Vagina (tissue), 2 donors: ENCODE data around the gene ACOT9. TPM values are rescaled to one million over a fixed set of nuclear protein-coding genes. Genes with fewer than 3 reads are reported as not detected.
A peak's percentile ranks its signal among the peaks of the same experiment; 100 is the strongest.

Experiments used
- DNase-seq, 2 donors: peaks; one replicate each; pipeline ENCODE4 v3.0.0-alpha.2; 2017; ENCODE audit errors: extremely low spot score in 2 of 2
- H3K27ac ChIP-seq: fragments of 200-600 bp; sonication (generic); one replicate; pipeline ENCODE4 v1.5.1; 2019
- H3K27me3 ChIP-seq: fragments of 200-600 bp; sonication (generic); one replicate; pipeline ENCODE4 v1.5.1; 2019
- H3K36me3 ChIP-seq, 2 donors: fragments of 200-600 bp; sonication (generic); one replicate each; pipeline ENCODE4 v1.5.1; 2017 to 2019
- H3K4me1 ChIP-seq: fragments of 200-600 bp; sonication (generic); one replicate; pipeline ENCODE4 v1.5.1; 2019
- H3K4me3 ChIP-seq, 2 donors: fragments of 200-600 bp; sonication (generic); 1 replicate in 1 of 2; 2 replicates in 1 of 2; pipeline ENCODE4 v1.5.1; 2016 to 2019
- H3K9me3 ChIP-seq: fragments of 200-600 bp; sonication (generic); one replicate; pipeline ENCODE4 v1.5.1; 2019
- POLR2A ChIP-seq, 2 donors: fragments of 450-650 bp; IDR thresholded peaks; one replicate each; pipeline ENCODE4 v1.6.1; 2017; ENCODE audit warnings: antibody characterized with exemption in 2 of 2, mild to moderate bottlenecking in 2 of 2, moderate library complexity in 2 of 2
- POLR2AphosphoS5 ChIP-seq, 2 donors: sonication (generic); formaldehyde crosslinking; IDR thresholded peaks; one replicate each; pipeline ENCODE4 v1.9.0; 2017; ENCODE audit warnings: antibody characterized with exemption in 2 of 2, mild to moderate bottlenecking in 2 of 2, low read depth in 1 of 2; ENCODE audit not compliant: insufficient read depth in 1 of 2
- intact Hi-C: fragments of 100-400 bp; cut with DNase I; formaldehyde crosslinking; loops from one replicate; pipeline ENCODE4 v1.15.1; 2023
- total RNA-seq: library from RNA; depleted of rRNA; stranded (reverse); fragments of >200 nt; gene quantifications from one replicate; pipeline ENCODE4 v1.2.3, GENCODE V29; 2016
- TF ChIP-seq, protein P1 (sequence below), 3 experiments: fragments of 450-650 bp in 2 of 3; fragments of 200-600 bp in 1 of 3; sonication (generic) in 1 of 3; IDR thresholded peaks; one replicate each; pipeline ENCODE4 v1.5.1; 2017 to 2019; ENCODE audit warnings: antibody characterized with exemption in 3 of 3, mild to moderate bottlenecking in 2 of 3, moderate library complexity in 2 of 3

ACOT9 gene
- total RNA-seq, 1 donor from 2014 or later = 39.0 TPM

DNA sequence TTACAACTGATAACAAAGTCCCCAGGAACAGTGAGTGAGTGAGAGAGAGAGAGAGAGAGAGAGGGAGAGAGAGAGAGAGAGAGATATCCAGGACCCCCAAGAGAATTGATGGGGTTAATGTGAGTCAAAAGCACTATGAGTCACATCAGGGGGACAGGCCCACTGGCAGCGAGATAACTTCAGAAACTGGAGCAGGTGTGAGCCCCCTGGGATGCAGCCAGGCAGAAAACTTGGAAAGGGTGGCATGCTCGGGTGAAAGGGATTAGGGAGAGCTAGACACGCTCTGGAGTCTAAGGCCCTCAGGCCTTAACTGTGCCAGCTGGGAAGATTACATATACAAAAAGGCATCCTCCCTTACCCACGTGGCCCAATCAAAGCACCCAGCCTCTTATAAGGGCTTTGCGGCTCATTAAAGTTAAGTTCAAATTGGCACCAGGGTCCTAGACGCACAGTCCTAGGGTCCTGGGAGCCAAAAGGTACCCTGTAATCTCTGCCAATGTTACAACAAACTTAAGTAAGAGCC is 841 bp downstream of the ACOT9 start:
- DNase-seq = no peak

DNA sequence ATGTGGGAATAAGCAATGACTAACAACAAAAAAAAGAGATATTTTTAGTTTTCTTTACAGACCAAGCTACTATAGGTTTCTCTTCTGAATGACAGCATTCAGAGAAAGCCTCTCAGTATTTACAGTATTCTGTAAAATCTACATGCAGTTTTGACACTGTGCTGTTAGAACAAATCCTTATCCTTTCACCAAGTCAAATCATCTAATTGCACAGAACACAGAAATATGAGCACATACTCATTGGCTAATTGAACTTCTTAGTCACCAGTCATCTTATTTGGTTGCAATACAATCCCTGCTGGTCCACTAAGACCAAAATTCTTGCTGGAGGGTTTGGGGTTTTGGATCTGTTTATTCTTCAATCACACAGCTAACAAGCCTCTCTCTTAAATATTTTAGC is 5.7 kb downstream of the ACOT9 start:
- intact Hi-C loops = no loop called here
- Histone ChIP-seq H3K4me3 (no peak overlapping the region), H3K36me3 (no peaks in the 10 kb centered on the region), H3K4me1 (peaks cover 6% of the 10 kb centered on the region), H3K9me3 (no peaks in the 10 kb centered on the region), H3K27ac (no peak overlapping the region), H3K27me3 (no peaks in the 10 kb centered on the region)
- DNase-seq = no peak
- TF ChIP-seq POLR2A (IDR thresholded peaks at IDR 0.05) = no peak
- TF ChIP-seq, protein P1, sequence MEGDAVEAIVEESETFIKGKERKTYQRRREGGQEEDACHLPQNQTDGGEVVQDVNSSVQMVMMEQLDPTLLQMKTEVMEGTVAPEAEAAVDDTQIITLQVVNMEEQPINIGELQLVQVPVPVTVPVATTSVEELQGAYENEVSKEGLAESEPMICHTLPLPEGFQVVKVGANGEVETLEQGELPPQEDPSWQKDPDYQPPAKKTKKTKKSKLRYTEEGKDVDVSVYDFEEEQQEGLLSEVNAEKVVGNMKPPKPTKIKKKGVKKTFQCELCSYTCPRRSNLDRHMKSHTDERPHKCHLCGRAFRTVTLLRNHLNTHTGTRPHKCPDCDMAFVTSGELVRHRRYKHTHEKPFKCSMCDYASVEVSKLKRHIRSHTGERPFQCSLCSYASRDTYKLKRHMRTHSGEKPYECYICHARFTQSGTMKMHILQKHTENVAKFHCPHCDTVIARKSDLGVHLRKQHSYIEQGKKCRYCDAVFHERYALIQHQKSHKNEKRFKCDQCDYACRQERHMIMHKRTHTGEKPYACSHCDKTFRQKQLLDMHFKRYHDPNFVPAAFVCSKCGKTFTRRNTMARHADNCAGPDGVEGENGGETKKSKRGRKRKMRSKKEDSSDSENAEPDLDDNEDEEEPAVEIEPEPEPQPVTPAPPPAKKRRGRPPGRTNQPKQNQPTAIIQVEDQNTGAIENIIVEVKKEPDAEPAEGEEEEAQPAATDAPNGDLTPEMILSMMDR (IDR thresholded peaks at IDR 0.05) = no peak
- TF ChIP-seq POLR2AphosphoS5 (IDR thresholded peaks at IDR 0.05; ENCODE audit: insufficient read depth in 1 of 2, low read depth in 1 of 2) = no peak

More for the DNA sequence above, 841 bp downstream of the ACOT9 start:
- H3K27me3 ChIP-seq = no peaks in the 10 kb centered on the region
- H3K36me3 ChIP-seq = no peaks in the 10 kb centered on the region
- peak overlapping the region; percentile 78 for H3K27ac ChIP-seq
- H3K4me3 ChIP-seq = peak overlapping the region; percentile 46 to 57
- intact Hi-C loops = no loop called here
- TF ChIP-seq POLR2AphosphoS5 (IDR thresholded peaks at IDR 0.05; ENCODE audit: insufficient read depth in 1 of 2, low read depth in 1 of 2) = peak in 1 of 2 donors; percentile 22
- TF ChIP-seq, protein P1 (IDR thresholded peaks at IDR 0.05) = no peak
- TF ChIP-seq POLR2A (IDR thresholded peaks at IDR 0.05) = no peak
- H3K4me1 ChIP-seq = peaks cover 6% of the 10 kb centered on the region
- H3K9me3 ChIP-seq = no peaks in the 10 kb centered on the region

DNA sequence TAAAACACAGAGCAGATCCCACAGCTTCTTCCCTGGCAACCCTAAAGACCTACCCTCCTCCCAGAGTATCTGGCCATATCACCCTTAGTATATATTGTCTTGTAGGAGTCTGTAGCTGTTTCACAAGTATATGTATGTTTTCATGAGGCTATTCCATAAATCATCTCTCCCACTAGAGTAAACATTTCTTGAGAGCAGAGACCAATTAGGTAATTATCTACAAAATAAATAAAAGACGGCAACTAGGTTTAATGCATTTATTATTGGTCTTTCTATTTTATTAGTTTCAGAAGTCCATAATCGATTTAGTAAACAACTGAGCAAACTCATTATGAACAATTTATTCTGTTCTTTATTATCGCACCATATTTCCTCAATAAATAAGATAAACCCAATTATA is 7.0 kb downstream of the ACOT9 start:
- intact Hi-C loops = no loop called here
- DNase-seq = no peak
- no peak for TF ChIP-seq POLR2AphosphoS5 (IDR thresholded peaks at IDR 0.05; ENCODE audit: insufficient read depth in 1 of 2, low read depth in 1 of 2)
- no peak overlapping the region for H3K27ac ChIP-seq
- no peaks in the 10 kb centered on the region for H3K9me3 ChIP-seq
- H3K36me3 ChIP-seq = peaks cover 0 to under 1% of the 10 kb centered on the region in 2 donors
- no peaks in the 10 kb centered on the region for H3K27me3 ChIP-seq
- H3K4me3 ChIP-seq = no peak overlapping the region
- no peaks in the 10 kb centered on the region for H3K4me1 ChIP-seq

DNA sequence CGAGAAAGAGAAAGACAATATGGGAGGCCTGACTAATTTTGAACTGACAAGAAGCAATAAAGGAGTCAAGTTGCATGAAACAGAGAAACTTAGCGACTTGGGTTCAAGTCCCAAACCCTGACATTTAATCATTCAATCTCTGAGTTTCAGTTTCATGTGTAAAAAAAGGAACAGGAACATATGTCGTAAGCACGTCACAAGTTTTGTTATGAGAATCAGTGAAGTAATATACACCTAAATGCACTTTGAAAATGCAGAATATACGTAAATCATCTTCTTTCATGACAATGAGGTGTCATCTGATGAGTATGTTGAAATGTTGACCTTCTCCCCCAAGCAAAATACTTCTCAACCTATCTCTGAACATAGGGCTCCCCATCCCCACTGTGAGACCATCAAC is 10.4 kb downstream of the ACOT9 start:
- TF ChIP-seq POLR2AphosphoS5 (IDR thresholded peaks at IDR 0.05; ENCODE audit: insufficient read depth in 1 of 2, low read depth in 1 of 2) = no peak
- TF ChIP-seq, protein P1 (IDR thresholded peaks at IDR 0.05) = no peak
- TF ChIP-seq POLR2A (IDR thresholded peaks at IDR 0.05) = no peak
- intact Hi-C loops = no loop called here
- H3K9me3 ChIP-seq = no peaks in the 10 kb centered on the region
- H3K27ac ChIP-seq = no peak overlapping the region
- H3K4me3 ChIP-seq = no peak overlapping the region
- peaks cover 0 to 8% of the 10 kb centered on the region in 2 donors for H3K36me3 ChIP-seq
- no peaks in the 10 kb centered on the region for H3K4me1 ChIP-seq
- no peaks in the 10 kb centered on the region for H3K27me3 ChIP-seq
- no peak for DNase-seq

DNA sequence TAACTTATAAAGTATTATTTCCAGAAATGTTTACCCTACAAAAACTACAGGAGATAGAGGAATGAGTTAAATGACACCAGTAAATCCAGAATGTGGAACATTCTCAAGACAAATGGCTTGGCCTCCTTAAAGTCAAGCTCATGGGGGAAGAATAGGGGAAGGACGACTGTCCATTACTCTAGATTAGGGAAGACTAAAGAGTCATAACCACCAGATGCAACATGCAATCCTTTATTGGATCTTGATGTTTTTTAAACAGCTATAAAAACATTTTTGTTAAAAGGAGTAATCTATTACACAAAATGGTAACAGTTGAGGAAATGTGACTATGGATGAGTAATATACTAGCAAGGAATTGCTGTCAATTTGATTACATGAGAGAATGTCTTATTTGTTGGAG is 11.1 kb downstream of the ACOT9 start:
- no peak overlapping the region for H3K27ac ChIP-seq
- no peak for DNase-seq
- no peaks in the 10 kb centered on the region for H3K27me3 ChIP-seq
- H3K4me1 ChIP-seq = no peaks in the 10 kb centered on the region
- intact Hi-C loops = no loop called here
- no peak overlapping the region for H3K4me3 ChIP-seq
- TF ChIP-seq POLR2A (IDR thresholded peaks at IDR 0.05) (no peak), POLR2AphosphoS5 (IDR thresholded peaks at IDR 0.05; ENCODE audit: insufficient read depth in 1 of 2, low read depth in 1 of 2) (no peak)
- TF ChIP-seq, protein P1 (IDR thresholded peaks at IDR 0.05) = no peak
- no peaks in the 10 kb centered on the region for H3K9me3 ChIP-seq
- H3K36me3 ChIP-seq = peaks cover 0 to 8% of the 10 kb centered on the region in 2 donors
